K562 (cell line): ENCODE data around the gene UCP3.

Source experiments
- CBX3 ChIP-seq, 2 experiments: IDR thresholded peaks; 1 replicate in 1 of 2; 2 replicates in 1 of 2; pipeline ENCODE4 v1.6.1; 2012; ENCODE audit warnings: inconsistent platforms in 2 of 2, low read length in 2 of 2, borderline replicate concordance in 1 of 2, control low read depth in 1 of 2
- HEY1 ChIP-seq: fragments of 250-450 bp; sonication (Bioruptor Pico); IDR thresholded peaks from 2 replicates; pipeline ENCODE4 v1.5.0; 2020; ENCODE audit warnings: mild to moderate bottlenecking, moderate library complexity, borderline replicate concordance
- PURB ChIP-seq: sonication (generic); formaldehyde crosslinking; IDR thresholded peaks from 2 replicates; pipeline ENCODE4 v1.9.0; 2021; ENCODE audit warnings: low read depth, mild to moderate bottlenecking, missing genetic modification reagents

- no peak for TF ChIP-seq PURB
- TF ChIP-seq CBX3 (IDR thresholded peaks at IDR 0.05; ENCODE audit: borderline replicate concordance in 1 of 2, low read length in 2 of 2): no peak
- TF ChIP-seq HEY1 (CRISPR knock-in tag): no peak
These were observed 4.3 kb upstream of the UCP3 start for GRCh38 chr11:74013141-74013540.
